ENCODE results near the gene SMYD3.

Gene SMYD3

DNA sequence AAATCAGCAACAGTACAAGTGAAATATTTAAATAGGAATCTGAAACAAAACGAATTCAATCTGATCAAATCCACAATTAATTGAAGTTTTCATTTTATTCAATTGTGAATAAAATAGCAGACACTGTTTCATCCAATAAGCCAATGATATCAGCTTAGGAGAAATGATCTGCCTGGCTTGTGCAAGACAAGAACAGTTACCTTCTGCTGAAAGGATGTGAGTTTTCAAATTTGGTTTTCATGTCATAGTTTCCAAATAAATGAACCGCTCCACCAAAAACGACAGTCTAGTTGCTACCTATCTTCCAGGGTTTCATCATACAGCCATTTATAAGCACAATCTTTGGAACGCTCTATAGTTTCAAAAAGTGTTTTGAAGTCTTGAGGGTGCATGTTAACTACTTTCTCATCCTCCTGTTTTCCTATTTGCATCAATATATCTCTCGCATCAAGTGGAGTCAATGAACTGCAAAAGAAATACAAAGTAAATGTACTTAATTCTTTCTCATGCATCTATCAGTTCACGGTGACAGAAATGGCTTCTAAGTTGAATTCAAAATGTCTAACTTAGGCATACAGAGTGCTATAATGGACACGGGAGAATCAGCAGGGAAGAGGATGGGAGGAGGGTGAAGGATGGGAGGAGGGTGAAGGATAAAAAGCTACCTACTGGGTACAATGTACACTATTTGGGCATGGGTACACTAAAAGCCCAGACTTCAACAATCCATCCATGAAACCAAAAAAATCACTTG lies 33.8 kb upstream of the SMYD3 start:
- TF ChIP-seq, protein P1, sequence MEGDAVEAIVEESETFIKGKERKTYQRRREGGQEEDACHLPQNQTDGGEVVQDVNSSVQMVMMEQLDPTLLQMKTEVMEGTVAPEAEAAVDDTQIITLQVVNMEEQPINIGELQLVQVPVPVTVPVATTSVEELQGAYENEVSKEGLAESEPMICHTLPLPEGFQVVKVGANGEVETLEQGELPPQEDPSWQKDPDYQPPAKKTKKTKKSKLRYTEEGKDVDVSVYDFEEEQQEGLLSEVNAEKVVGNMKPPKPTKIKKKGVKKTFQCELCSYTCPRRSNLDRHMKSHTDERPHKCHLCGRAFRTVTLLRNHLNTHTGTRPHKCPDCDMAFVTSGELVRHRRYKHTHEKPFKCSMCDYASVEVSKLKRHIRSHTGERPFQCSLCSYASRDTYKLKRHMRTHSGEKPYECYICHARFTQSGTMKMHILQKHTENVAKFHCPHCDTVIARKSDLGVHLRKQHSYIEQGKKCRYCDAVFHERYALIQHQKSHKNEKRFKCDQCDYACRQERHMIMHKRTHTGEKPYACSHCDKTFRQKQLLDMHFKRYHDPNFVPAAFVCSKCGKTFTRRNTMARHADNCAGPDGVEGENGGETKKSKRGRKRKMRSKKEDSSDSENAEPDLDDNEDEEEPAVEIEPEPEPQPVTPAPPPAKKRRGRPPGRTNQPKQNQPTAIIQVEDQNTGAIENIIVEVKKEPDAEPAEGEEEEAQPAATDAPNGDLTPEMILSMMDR (IDR thresholded peaks at IDR 0.05; ENCODE audit: borderline replicate concordance, insufficient read depth, low read depth, low read length), result no peak
- no peak overlapping the region for H3K4me3 ChIP-seq (ENCODE audit: low read depth, low read length)

DNA sequence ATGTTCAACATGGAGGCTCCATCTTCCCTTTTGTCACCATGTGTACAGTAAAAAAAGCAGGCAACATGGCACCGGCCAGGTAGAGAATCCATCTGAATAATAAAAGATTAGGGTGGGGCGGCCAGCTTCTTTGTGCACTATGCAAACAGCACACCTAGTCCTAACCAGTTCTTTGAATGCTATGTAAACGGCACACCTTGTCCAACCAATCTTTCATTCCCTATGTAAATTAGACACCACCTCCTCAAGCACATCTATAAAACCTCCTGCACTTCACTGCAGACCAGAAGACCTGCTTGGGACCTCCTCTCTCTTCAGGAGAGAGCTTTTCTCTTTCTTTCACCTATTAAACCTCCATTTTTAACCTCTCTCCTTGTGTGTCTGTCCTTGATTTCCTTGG lies 30.8 kb upstream of the SMYD3 start:
- no peak overlapping the region for H3K4me3 ChIP-seq (ENCODE audit: low read depth, low read length)
- TF ChIP-seq, protein P1 (IDR thresholded peaks at IDR 0.05; ENCODE audit: borderline replicate concordance, insufficient read depth, low read depth, low read length), result no peak

DNA sequence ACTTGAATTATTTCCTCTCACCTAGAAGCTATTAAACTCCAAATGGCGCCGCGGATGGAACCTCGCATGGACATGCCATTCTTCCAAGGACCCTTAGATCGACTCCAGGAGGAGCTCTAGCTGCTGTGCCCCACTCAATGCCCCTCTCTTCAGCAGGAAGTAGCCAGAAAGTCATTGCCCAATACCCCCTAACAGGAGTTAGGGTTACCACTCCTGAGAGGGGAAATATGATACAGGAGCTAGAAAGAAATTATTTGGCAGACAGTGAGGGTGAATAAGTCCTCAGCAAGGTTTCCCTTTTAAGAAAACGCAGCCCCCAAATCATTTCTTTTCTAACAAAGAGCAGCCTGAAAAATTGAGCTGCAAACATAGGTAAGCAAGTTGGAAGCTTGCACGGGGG lies 30.4 kb upstream of the SMYD3 start:
- H3K4me3 ChIP-seq (ENCODE audit: low read depth, low read length), result no peak overlapping the region
- TF ChIP-seq, protein P1 (IDR thresholded peaks at IDR 0.05; ENCODE audit: borderline replicate concordance, insufficient read depth, low read depth, low read length), result no peak

DNA sequence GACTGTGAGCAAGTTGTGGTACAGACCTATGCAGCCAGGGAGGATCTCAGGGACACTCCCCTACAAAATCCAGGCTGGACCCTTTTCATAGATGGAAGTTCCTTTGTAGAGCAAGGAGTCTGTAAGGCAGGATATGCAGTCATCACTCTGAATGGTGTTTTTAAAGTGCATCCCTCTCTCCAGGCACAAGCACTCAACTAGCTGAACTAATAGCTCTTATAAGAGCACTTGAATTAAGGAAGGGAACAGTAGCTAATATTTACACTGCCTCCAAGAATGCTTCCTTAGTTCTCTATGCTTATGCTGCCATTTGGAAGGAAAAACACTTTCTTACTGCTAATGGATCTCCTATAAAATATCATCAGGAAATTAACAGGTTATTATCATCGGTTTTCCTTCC lies 27.0 kb upstream of the SMYD3 start:
- TF ChIP-seq, protein P1 (IDR thresholded peaks at IDR 0.05; ENCODE audit: borderline replicate concordance, insufficient read depth, low read depth, low read length), result no peak
- H3K4me3 ChIP-seq (ENCODE audit: low read depth, low read length), result no peak overlapping the region

DNA sequence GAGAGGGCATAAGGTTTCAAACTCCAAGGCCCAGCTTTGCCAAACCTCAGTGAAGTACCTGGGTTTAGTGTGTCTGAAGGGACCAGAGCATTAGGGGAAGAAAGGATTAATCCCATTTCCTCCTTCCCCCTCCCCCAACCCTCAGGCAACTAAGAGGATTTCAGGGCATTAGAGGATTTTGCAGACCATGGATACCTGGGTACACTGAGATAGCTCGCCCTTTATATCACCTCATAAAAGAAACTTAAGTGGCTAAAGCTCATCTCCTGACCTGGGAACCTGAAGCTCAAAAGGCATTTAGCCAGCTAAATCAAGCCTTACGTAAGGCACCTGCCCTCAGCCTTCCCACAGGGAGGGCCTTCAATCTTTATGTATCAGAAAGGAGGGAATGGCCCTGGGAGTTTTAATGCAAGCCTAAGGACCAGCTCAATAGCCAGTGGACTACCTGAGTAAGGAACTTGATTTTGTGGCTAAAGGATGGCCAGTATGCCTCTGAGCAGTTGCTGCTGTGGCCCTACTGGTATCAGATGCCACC lies 26.4 kb upstream of the SMYD3 start:
- TF ChIP-seq, protein P1 (IDR thresholded peaks at IDR 0.05; ENCODE audit: borderline replicate concordance, insufficient read depth, low read depth, low read length), result no peak
- H3K4me3 ChIP-seq (ENCODE audit: low read depth, low read length), result no peak overlapping the region

DNA sequence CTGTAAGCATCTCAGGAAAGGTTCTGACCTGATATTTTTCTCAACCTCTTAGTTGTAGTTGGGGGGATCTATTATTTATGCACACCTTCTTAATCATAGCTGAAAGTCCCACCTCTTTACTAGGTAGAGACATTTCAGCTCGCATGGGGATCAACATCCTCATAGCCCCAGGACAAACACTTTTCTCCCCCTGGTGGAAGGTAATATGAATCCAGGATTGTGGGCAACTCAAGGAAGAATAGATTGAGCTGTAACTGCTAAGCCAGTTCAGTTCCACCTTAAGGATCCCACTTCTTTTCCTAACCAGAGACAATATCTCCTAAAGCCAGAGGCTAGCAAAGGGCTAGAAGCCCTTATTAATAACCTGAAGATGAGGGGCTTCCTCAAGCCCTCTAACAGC lies 25.4 kb upstream of the SMYD3 start:
- TF ChIP-seq, protein P1 (IDR thresholded peaks at IDR 0.05; ENCODE audit: borderline replicate concordance, insufficient read depth, low read depth, low read length), result no peak

DNA sequence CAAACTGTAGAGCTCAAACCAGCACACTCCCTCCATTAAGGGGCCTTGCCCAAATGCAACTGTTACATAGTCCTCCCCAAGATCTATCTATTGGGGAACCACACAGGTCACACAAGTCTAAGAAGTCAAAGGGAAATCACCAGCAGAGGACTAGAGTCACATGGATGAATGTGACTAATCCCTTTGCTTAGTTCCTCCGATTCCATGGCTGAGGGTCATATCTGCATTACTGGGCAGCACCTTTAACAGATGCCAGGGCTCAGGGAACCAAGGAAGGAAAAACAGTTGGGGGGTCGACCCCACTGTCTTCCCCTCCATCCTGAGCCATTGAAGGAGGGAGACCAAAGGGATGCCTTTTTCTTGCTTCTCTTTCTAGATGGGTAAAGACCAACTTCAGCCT lies 23.4 kb upstream of the SMYD3 start:
- TF ChIP-seq, protein P1 (IDR thresholded peaks at IDR 0.05; ENCODE audit: borderline replicate concordance, insufficient read depth, low read depth, low read length), result no peak
- H3K4me3 ChIP-seq (ENCODE audit: low read depth, low read length), result no peak overlapping the region

More for the DNA sequence above, 25.4 kb upstream of the SMYD3 start:
- H3K4me3 ChIP-seq (ENCODE audit: low read depth, low read length), result no peak overlapping the region
